CD14-positive monocyte (primary cell): ENCODE data around the gene STK38L. TPM values are rescaled to one million over a fixed set of nuclear protein-coding genes. Genes with fewer than 3 reads are reported as not detected.

Experiments used
- DNase-seq, 3 donors: peaks; one replicate each; pipeline ENCODE4 v3.0.0-alpha.2; 2011 to 2022
- H2AFZ ChIP-seq: 2 replicates; pipeline ENCODE4 v1.6.0; 2012; ENCODE audit warnings: mild to moderate bottlenecking, low read depth, low read length, inconsistent platforms; ENCODE audit not compliant: insufficient read depth, poor library complexity, severe bottlenecking
- H3K27ac ChIP-seq, 2 donors: 1 replicate in 1 of 2; 2 replicates in 1 of 2; pipeline ENCODE4 v1.5.1; 2012 to 2013; ENCODE audit warnings: low read length in 2 of 2, control low read depth in 1 of 2, inconsistent platforms in 1 of 2, low read depth in 1 of 2, mild to moderate bottlenecking in 1 of 2
- H3K27me3 ChIP-seq, 2 donors: one replicate each; pipeline versions ENCODE4 v1.6.0 to v1.6.1; 2011 to 2013; ENCODE audit warnings: low read length in 2 of 2; ENCODE audit not compliant: control insufficient read depth in 2 of 2, insufficient read depth in 2 of 2
- H3K36me3 ChIP-seq, 2 donors: replicated peaks in 1 of 2; 1 replicate in 1 of 2; 2 replicates in 1 of 2; pipeline versions ENCODE4 v1.5.1 to v1.6.1; 2012 to 2013; ENCODE audit warnings: low read length in 2 of 2, control low read depth in 1 of 2, inconsistent platforms in 1 of 2, mild to moderate bottlenecking in 1 of 2; ENCODE audit not compliant: insufficient read depth in 2 of 2, control insufficient read depth in 1 of 2
- H3K4me1 ChIP-seq, 2 donors: 1 replicate in 1 of 2; 2 replicates in 1 of 2; pipeline versions ENCODE4 v1.5.1 to v1.6.1; 2012 to 2013; ENCODE audit warnings: low read length in 2 of 2, control low read depth in 1 of 2, inconsistent platforms in 1 of 2, mild to moderate bottlenecking in 1 of 2, moderate library complexity in 1 of 2; ENCODE audit not compliant: insufficient read depth in 2 of 2, control insufficient read depth in 1 of 2
- H3K4me2 ChIP-seq: replicated peaks from 2 replicates; pipeline ENCODE3; 2012; ENCODE audit warnings: low read length, moderate library complexity, mild to moderate bottlenecking; ENCODE audit not compliant: poor library complexity, severe bottlenecking; ENCODE audit errors: extremely low read depth
- H3K4me3 ChIP-seq, 3 experiments: fragments of 200-600 bp in 1 of 3; sonication (generic) in 1 of 3; replicated peaks in 1 of 3; 1 replicate in 2 of 3; 2 replicates in 1 of 3; pipeline ENCODE4 v1.5.1; 2011 to 2013; ENCODE audit warnings: low read length in 3 of 3, mild to moderate bottlenecking in 3 of 3, control low read depth in 2 of 3, low read depth in 2 of 3, inconsistent platforms in 1 of 3, moderate library complexity in 1 of 3
- H3K79me2 ChIP-seq: 2 replicates; pipeline ENCODE4 v1.6.0; 2012; ENCODE audit warnings: mild to moderate bottlenecking, control low read depth, inconsistent platforms, low read length, moderate library complexity; ENCODE audit not compliant: insufficient read depth
- H3K9ac ChIP-seq: 2 replicates; pipeline ENCODE4 v1.6.0; 2017; ENCODE audit warnings: low read length, mild to moderate bottlenecking; ENCODE audit not compliant: insufficient read depth, poor library complexity, severe bottlenecking
- H3K9me3 ChIP-seq, 2 donors: replicated peaks in 1 of 2; 1 replicate in 1 of 2; 2 replicates in 1 of 2; pipeline versions ENCODE4 v1.5.1 to v1.6.1; 2012 to 2013; ENCODE audit warnings: low read length in 2 of 2, control low read depth in 1 of 2; ENCODE audit not compliant: control insufficient read depth in 1 of 2, insufficient read depth in 1 of 2
- H4K20me1 ChIP-seq: 2 replicates; pipeline ENCODE4 v1.6.0; 2012; ENCODE audit warnings: mild to moderate bottlenecking, low read length, control low read depth, moderate library complexity; ENCODE audit not compliant: insufficient read depth
- H3K27ac Mint-ChIP-seq, 7 donors: one replicate each; pipeline ENCODE4 v1.8.0; 2020; ENCODE audit warnings: mild to moderate bottlenecking in 7 of 7, mixed read lengths in 7 of 7, moderate library complexity in 6 of 7, inconsistent platforms in 2 of 7
- H3K27me3 Mint-ChIP-seq, 3 donors: one replicate each; pipeline ENCODE4 v1.8.0; 2021 to 2022; ENCODE audit warnings: low read depth in 3 of 3, mild to moderate bottlenecking in 3 of 3, mixed read lengths in 3 of 3, moderate library complexity in 3 of 3, inconsistent platforms in 1 of 3
- H3K36me3 Mint-ChIP-seq, 2 donors: one replicate each; pipeline ENCODE4 v1.8.0; 2020; ENCODE audit warnings: mixed read lengths in 2 of 2, inconsistent platforms in 1 of 2, mild to moderate bottlenecking in 1 of 2
- H3K4me1 Mint-ChIP-seq: one replicate; pipeline ENCODE4 v1.8.0; 2020; ENCODE audit warnings: mild to moderate bottlenecking, mixed read lengths
- H3K4me3 Mint-ChIP-seq, 2 donors: one replicate each; pipeline ENCODE4 v1.8.0; 2020; ENCODE audit warnings: mild to moderate bottlenecking in 2 of 2, mixed read lengths in 2 of 2, moderate library complexity in 1 of 2
- H3K9me3 Mint-ChIP-seq, 7 donors: one replicate each; pipeline ENCODE4 v1.8.0; 2020 to 2022; ENCODE audit warnings: mixed read lengths in 7 of 7, mild to moderate bottlenecking in 6 of 7, moderate library complexity in 6 of 7, inconsistent platforms in 2 of 7
- WGBS: methylation state at CpG from one replicate; pipeline ENCODE4 v1.1.5; 2013; ENCODE audit warnings: missing lambda C conversion rate; ENCODE audit not compliant: insufficient coverage; 5-methylcytosine and 5-hydroxymethylcytosine counted together
- intact Hi-C, 2 donors: fragments of 100-400 bp; cut with micrococcal nuclease; formaldehyde crosslinking; loops; one replicate each; pipeline versions ENCODE4 v1.15.0 to v1.15.1; 2023
- polyA plus RNA-seq, 3 donors: library from polyadenylated mRNA; depleted of rRNA in 1 of 3; unstranded in 2 of 3; stranded (reverse) in 1 of 3; fragments of 300-500 nt in 2 of 3; fragments of >200 nt in 1 of 3; fragmentation: Illumina TruSeq in 2 of 3; gene quantifications; 1 replicate in 2 of 3; 2 replicates in 1 of 3; pipeline ENCODE4 v1.2.3, GENCODE V29; 2012 to 2021
- TF ChIP-seq, protein P1 (sequence below): fragments of 200-600 bp; IDR thresholded peaks from one replicate; pipeline ENCODE4 v1.8.0; 2022; ENCODE audit warnings: antibody characterized with exemption, mild to moderate bottlenecking

STK38L gene
- polyA plus RNA-seq, 3 donors: 20.0 to 29.5 (median 20.5) TPM

DNA sequence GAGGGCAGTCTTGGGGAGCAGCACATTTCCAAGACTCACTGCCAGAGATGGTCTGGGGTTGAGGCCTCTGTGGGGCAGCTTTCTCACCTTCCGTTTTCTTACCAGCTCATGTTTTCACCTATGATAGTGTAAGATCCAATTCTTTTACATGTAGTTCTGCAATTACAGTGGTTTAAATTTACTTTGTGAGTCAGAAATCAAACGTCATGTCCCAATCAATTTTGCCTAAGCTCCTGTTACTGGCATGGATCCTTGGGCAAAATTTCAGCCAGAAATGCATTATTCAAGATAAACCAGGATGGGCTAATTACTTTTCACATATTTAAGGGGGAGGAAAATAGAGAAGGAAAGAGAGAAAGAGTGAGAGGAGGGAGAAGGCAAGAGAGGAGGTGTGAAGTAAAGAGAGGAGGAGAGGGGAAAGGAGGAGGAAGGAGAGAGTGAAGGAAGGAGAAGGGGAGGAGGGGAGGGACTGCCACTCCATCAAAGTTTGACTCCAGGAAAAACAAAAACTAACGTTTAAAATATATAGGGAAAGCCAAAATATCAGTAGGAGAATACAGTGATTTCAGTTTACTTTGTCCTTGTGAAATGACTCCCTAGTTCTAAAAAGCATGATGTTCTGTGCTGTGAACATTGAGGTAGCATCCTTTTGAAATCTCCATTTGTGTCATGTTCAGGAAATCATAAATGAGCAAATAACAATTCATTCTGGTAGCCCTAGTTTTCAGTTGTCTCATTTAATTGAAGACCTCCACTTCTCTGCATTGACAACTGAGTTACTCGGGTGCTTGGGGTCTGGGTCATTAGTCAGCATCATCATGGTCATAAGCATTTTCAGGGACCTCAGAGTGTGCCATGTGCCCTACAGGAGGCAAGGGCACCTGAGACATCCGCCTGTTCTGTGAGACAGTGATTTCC is 91.5 kb downstream of the STK38L start:
- WGBS: 100% methylated on average over 2 of the region's 5 CpGs
- H3K4me1 ChIP-seq: peaks cover 25 to 33% of the 10 kb centered on the region in 2 donors
- H3K27ac Mint-ChIP-seq: no peak overlapping the region
- no peak overlapping the region for H3K27ac ChIP-seq
- H3K36me3 Mint-ChIP-seq: peaks cover 0 to 5% of the 10 kb centered on the region in 2 donors
- H3K4me2 ChIP-seq: no peak overlapping the region
- no peaks in the 10 kb centered on the region for H3K9me3 ChIP-seq
- no peaks in the 10 kb centered on the region for H3K79me2 ChIP-seq
- DNase-seq: no peak
- TF ChIP-seq, protein P1, sequence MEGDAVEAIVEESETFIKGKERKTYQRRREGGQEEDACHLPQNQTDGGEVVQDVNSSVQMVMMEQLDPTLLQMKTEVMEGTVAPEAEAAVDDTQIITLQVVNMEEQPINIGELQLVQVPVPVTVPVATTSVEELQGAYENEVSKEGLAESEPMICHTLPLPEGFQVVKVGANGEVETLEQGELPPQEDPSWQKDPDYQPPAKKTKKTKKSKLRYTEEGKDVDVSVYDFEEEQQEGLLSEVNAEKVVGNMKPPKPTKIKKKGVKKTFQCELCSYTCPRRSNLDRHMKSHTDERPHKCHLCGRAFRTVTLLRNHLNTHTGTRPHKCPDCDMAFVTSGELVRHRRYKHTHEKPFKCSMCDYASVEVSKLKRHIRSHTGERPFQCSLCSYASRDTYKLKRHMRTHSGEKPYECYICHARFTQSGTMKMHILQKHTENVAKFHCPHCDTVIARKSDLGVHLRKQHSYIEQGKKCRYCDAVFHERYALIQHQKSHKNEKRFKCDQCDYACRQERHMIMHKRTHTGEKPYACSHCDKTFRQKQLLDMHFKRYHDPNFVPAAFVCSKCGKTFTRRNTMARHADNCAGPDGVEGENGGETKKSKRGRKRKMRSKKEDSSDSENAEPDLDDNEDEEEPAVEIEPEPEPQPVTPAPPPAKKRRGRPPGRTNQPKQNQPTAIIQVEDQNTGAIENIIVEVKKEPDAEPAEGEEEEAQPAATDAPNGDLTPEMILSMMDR: no peak
- H3K9me3 Mint-ChIP-seq: peaks cover 0 to 2% (median 0%) of the 10 kb centered on the region in 7 donors
- H3K9ac ChIP-seq: no peak overlapping the region
- H3K27me3 Mint-ChIP-seq: peaks cover 11 to 30% (median 16%) of the 10 kb centered on the region in 3 donors
- no peak overlapping the region for H3K4me3 Mint-ChIP-seq
- intact Hi-C loops: no loop called here
- H3K4me1 Mint-ChIP-seq: peaks cover 26% of the 10 kb centered on the region
- H3K4me3 ChIP-seq: no peak overlapping the region
- H2AFZ ChIP-seq: no peak overlapping the region
- no peaks in the 10 kb centered on the region for H4K20me1 ChIP-seq
- peaks cover 12 to 16% of the 10 kb centered on the region in 2 donors for H3K27me3 ChIP-seq
- no peaks in the 10 kb centered on the region for H3K36me3 ChIP-seq

- no peak overlapping the region for H3K4me2 ChIP-seq
- intact Hi-C loops: no loop called here
Measured at GRCh38 chr12:27336282-27336653, 92.2 kb downstream of the STK38L start.

More at GRCh38 chr12:27336282-27336653, 92.2 kb downstream of the STK38L start:
- Mint-ChIP-seq H3K4me1 (peaks cover 21% of the 10 kb centered on the region), H3K9me3 (peaks cover 0 to 2% (median 0%) of the 10 kb centered on the region in 7 donors), H3K36me3 (peaks cover 0 to 5% of the 10 kb centered on the region in 2 donors), H3K27me3 (peaks cover 11 to 26% (median 16%) of the 10 kb centered on the region in 3 donors), H3K27ac (no peak overlapping the region), H3K4me3 (no peak overlapping the region)
- H3K36me3 ChIP-seq: no peaks in the 10 kb centered on the region
- no peaks in the 10 kb centered on the region for H3K79me2 ChIP-seq
- H2AFZ ChIP-seq: no peak overlapping the region
- H3K4me1 ChIP-seq: peaks cover 19 to 27% of the 10 kb centered on the region in 2 donors
- no peak overlapping the region for H3K9ac ChIP-seq
- TF ChIP-seq, protein P1: no peak
- no peak for DNase-seq
- WGBS: no CpG with 5 or more reads among the region's 2 CpGs
- no peak overlapping the region for H3K27ac ChIP-seq
- H3K9me3 ChIP-seq: no peaks in the 10 kb centered on the region
- H3K4me3 ChIP-seq: no peak overlapping the region
- H4K20me1 ChIP-seq: no peaks in the 10 kb centered on the region
- H3K27me3 ChIP-seq: peaks cover 12 to 16% of the 10 kb centered on the region in 2 donors
